ENCODE results near the gene TH. TPM values are rescaled to one million over a fixed set of nuclear protein-coding genes. Genes with fewer than 3 reads are reported as not detected.

The TH gene
- total and polyA plus RNA-seq, 10 donors, result 0.13 to 1.0 (median 0.27) TPM; not detected in 6

DNA sequence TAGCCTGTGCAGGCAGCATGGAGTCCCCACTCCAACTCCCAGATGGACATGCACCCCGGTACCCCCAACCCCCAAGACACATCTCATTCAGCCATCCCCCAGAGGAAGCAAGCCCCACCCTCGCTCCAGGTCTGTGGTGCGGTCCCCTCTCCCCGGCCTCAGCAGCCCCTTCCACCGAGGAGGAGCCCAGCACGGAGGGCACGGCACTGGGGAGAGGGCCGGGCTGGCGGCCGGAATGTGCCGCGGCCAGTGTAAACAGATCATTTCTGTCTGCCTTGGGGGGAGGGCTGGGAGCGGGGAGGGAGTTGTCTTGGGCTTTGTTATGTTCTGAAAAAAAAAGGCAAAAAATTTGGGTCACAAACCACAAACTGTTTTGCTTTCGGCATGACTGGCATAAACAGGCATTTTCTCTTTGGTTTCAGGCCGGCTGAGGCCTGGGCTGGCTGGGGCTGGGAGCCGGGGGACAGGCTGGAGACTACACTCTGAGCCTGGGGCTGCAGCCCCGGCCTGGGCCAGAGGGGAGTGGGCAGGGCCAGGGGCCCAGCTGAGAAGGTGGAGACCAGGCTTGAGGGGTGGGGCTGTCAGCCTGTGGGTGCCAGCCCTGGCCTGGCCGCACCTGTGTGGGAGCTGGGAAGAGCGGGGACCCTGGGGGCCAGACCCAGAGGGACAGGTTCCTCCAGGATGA, 49.3 kb downstream of the TH start:
- peak; percentile 51 for DNase-seq
- Histone ChIP-seq H3K4me3 (no peak overlapping the region), H3K9me3 (peaks cover 0 to 1% (median under 1%) of the 10 kb centered on the region in 8 donors), H3K36me3 (no peaks in the 10 kb centered on the region), H3K27me3 (replicated peaks in 1 of 7) (peaks cover 0 to 44% (median 25%) of the 10 kb centered on the region in 7 donors), H3K4me1 (no peaks in the 10 kb centered on the region), H3K27ac (no peak overlapping the region)
- intact Hi-C loops (cut with DNase I; ENCODE audit: low total_unique reads), result no loop called here
- WGBS, 5 donors, result 59 to 81% (median 65%) methylated on average over 15 to 19 of the region's 19 CpGs
- TF ChIP-seq CTCF (IDR thresholded peaks at IDR 0.05 in 8 of 11, conservative IDR thresholded peaks at IDR 0.05 in 3 of 11) (no peak), POLR2A (IDR thresholded peaks at IDR 0.05) (no peak), POLR2AphosphoS5 (IDR thresholded peaks at IDR 0.05) (no peak)

DNA sequence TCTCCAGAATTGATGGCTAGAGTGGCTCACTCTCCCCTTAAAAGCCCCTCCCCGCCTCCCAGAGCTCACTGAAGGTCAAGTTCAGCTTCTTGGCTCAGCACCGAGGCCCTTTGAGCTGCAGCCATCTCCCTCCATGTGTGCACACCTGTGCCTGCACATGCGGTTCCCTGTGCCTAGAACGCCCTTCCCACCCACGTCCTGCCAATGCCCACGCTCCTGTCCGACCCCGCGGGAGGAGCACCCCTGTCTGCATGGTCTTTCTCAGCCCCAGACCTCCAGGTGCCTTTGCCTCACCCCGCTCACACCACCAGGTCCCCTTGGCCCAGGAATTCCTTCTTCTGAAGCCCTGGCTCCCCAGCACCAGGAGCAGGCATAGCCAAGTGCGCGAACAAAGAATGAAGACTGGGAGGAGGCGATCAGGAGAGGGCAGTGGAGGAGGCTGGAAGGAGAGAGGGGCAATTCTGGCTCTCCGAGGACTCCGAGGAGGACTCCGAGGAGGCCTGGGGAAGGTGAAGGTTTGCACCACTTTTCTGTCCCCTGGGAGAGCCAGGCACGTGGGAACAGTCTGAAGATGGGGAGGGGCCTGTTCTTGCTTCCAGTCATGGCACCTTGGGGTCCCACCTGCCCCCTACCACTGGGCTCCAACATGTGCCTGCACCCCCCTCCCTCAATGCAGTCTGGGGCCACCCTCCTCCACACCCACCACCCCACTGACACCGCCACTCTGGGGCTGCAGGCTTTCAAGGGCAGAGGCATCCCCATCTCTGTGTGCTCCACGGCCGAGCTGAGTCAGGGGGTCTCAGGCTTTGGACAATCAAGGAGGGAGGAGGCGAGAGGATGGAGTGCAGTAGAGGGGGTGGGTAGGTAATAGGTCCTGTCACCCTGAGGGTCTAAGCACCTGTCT, 50.1 kb downstream of the TH start:
- Histone ChIP-seq H3K4me1 (no peaks in the 10 kb centered on the region), H3K27ac (no peak overlapping the region), H3K9me3 (peaks cover 0 to 10% (median 9%) of the 10 kb centered on the region in 8 donors), H3K27me3 (replicated peaks in 1 of 7) (peaks cover 0 to 44% (median 25%) of the 10 kb centered on the region in 7 donors), H3K36me3 (no peaks in the 10 kb centered on the region), H3K4me3 (no peak overlapping the region)
- WGBS, 5 donors, result 76 to 88% (median 84%) methylated on average over 20 to 21 of the region's 21 CpGs
- no peak for TF ChIP-seq POLR2A (IDR thresholded peaks at IDR 0.05)
- TF ChIP-seq POLR2AphosphoS5 (IDR thresholded peaks at IDR 0.05), result no peak
- TF ChIP-seq CTCF (IDR thresholded peaks at IDR 0.05 in 8 of 11, conservative IDR thresholded peaks at IDR 0.05 in 3 of 11), result no peak
- peak; percentile 62 for DNase-seq
- intact Hi-C loops (cut with DNase I; ENCODE audit: low total_unique reads), result no loop called here

GRCh38 chr11:2120359-2121100, 51.1 kb downstream of the TH start:
- intact Hi-C loops (cut with DNase I; ENCODE audit: low total_unique reads), result no loop called here
- Histone ChIP-seq H3K36me3 (no peaks in the 10 kb centered on the region), H3K9me3 (peaks cover 0 to 17% (median 13%) of the 10 kb centered on the region in 8 donors), H3K27ac (no peak overlapping the region), H3K27me3 (replicated peaks in 1 of 7) (peaks cover 0 to 44% (median 25%) of the 10 kb centered on the region in 7 donors), H3K4me1 (no peaks in the 10 kb centered on the region), H3K4me3 (no peak overlapping the region)
- TF ChIP-seq CTCF (IDR thresholded peaks at IDR 0.05 in 8 of 11, conservative IDR thresholded peaks at IDR 0.05 in 3 of 11), result no peak
- no peak for TF ChIP-seq POLR2A (IDR thresholded peaks at IDR 0.05)
- TF ChIP-seq POLR2AphosphoS5 (IDR thresholded peaks at IDR 0.05), result no peak
- peak; percentile 53 for DNase-seq
- WGBS, 5 donors, result 66 to 83% (median 75%) methylated on average over 19 to 23 of the region's 23 CpGs

All from spleen (tissue), 11 donors.